Amniotic stem cell (primary cell): ENCODE measurements around the gene TMEM229B.
A peak's percentile ranks its signal among the peaks of the same experiment; 100 is the strongest.

ENCODE experiments used
- DNase-seq: peaks from one replicate; lab custom pipeline; 2025; lab: John Stamatoyannopoulos, UW

TMEM229B gene

GRCh38 chr14:67487937-67488893 is at the start of gene TMEM229B:
Gene TMEM229B (minus strand): TSS chr14:67488721. CDS start chr14:67473923, 14,798 bp downstream.
- no peak for DNase-seq

GRCh38 chr14:67537736-67538135 is 49.2 kb upstream of the TMEM229B start:
- DNase-seq, result no peak

GRCh38 chr14:67536087-67536486 is 47.6 kb upstream of the TMEM229B start:
- no peak for DNase-seq

GRCh38 chr14:67533754-67534085 is 45.2 kb upstream of the TMEM229B start:
- no peak for DNase-seq

GRCh38 chr14:67532998-67533753 is 44.7 kb upstream of the TMEM229B start, which contains the start of gene PLEKHH1:
Gene PLEKHH1 (plus strand): TSS chr14:67533290. CDS start chr14:67541868, 8,578 bp downstream.
- peak; percentile 43 for DNase-seq

GRCh38 chr14:67532606-67532997 is 44.1 kb upstream of the TMEM229B start:
- DNase-seq, result no peak

GRCh38 chr14:67529947-67530935 is 41.7 kb upstream of the TMEM229B start:
- DNase-seq, result no peak

- no peak for DNase-seq
These were observed 39.8 kb upstream of the TMEM229B start for GRCh38 chr14:67528276-67528675.

GRCh38 chr14:67527756-67528155 is 39.2 kb upstream of the TMEM229B start:
- DNase-seq, result no peak

- DNase-seq, result no peak
These were observed 38.3 kb upstream of the TMEM229B start for GRCh38 chr14:67526676-67527459.

- DNase-seq, result no peak
These were observed 37.7 kb upstream of the TMEM229B start for GRCh38 chr14:67526181-67526580.

GRCh38 chr14:67525389-67525788 is 36.9 kb upstream of the TMEM229B start:
- DNase-seq, result no peak

- DNase-seq, result no peak
These were observed 36.1 kb upstream of the TMEM229B start for GRCh38 chr14:67524634-67524963.

GRCh38 chr14:67523764-67524633 is 35.5 kb upstream of the TMEM229B start:
- no peak for DNase-seq

GRCh38 chr14:67522270-67522669 is 33.7 kb upstream of the TMEM229B start:
- DNase-seq, result no peak

- DNase-seq, result no peak
These were observed 32.0 kb upstream of the TMEM229B start for GRCh38 chr14:67520482-67520881.

GRCh38 chr14:67519406-67519805 is 30.9 kb upstream of the TMEM229B start:
- no peak for DNase-seq

GRCh38 chr14:67517083-67517482 is 28.6 kb upstream of the TMEM229B start:
- DNase-seq, result no peak

GRCh38 chr14:67516676-67517075 is 28.2 kb upstream of the TMEM229B start:
- DNase-seq, result no peak
